A673 (cell line): Measurements from ENCODE around the gene SPNS3. TPM values are rescaled to one million over a fixed set of nuclear protein-coding genes. Genes with fewer than 3 reads are reported as not detected.

Experiments
- BruUV-seq: library from RNA; stranded (reverse); fragments of 400-500 nt; replicated peaks from 2 replicates; lab custom pipeline; 2021; lab: Mats Ljungman, UMichigan
- CTCF ChIA-PET: fragments of 300-600 bp; sonication (Branson Sonifier 250); formaldehyde crosslinking; loops from one replicate; lab custom pipeline; 2022; ENCODE audit warnings: antibody characterized with exemption; lab: Charles Lee
- POLR2A ChIA-PET: fragments of 300-600 bp; sonication (Branson Sonifier 250); formaldehyde crosslinking; loops from one replicate; lab custom pipeline; 2022; ENCODE audit warnings: antibody characterized with exemption; ENCODE audit not compliant: low non-redundant PET; lab: Charles Lee
- DNase-seq: peaks from one replicate; pipeline ENCODE4 v3.0.0-alpha.2; 2015; ENCODE audit warnings: low spot score
- H3K27ac ChIP-seq: fragments of 200-600 bp; sonication (generic); 2 replicates; pipeline ENCODE4 v1.5.1; 2016; ENCODE audit warnings: mixed run types, low read depth, mild to moderate bottlenecking, mixed read lengths, antibody characterized with exemption, low read length; ENCODE audit not compliant: poor library complexity, severe bottlenecking
- H3K27me3 ChIP-seq: fragments of 200-600 bp; sonication (generic); replicated peaks from 2 replicates; pipeline ENCODE4 v1.6.1; 2017; ENCODE audit warnings: mixed run types, low read depth, mild to moderate bottlenecking, mixed read lengths, antibody characterized with exemption, low read length; ENCODE audit not compliant: insufficient read depth, poor library complexity
- H3K36me3 ChIP-seq: fragments of 200-600 bp; sonication (generic); 2 replicates; pipeline ENCODE4 v1.6.1; 2016; ENCODE audit warnings: mixed run types, mild to moderate bottlenecking, mixed read lengths, antibody characterized with exemption, low read length; ENCODE audit not compliant: insufficient read depth, poor library complexity, severe bottlenecking
- H3K4me1 ChIP-seq: fragments of 200-600 bp; sonication (generic); 2 replicates; pipeline ENCODE4 v1.6.1; 2017; ENCODE audit warnings: mixed run types, mild to moderate bottlenecking, mixed read lengths, antibody characterized with exemption, low read length; ENCODE audit not compliant: insufficient read depth, poor library complexity, severe bottlenecking
- H3K4me3 ChIP-seq: fragments of 200-600 bp; sonication (generic); 2 replicates; pipeline ENCODE4 v1.5.1; 2016; ENCODE audit warnings: low read depth, mixed run types, mild to moderate bottlenecking, mixed read lengths, low read length; ENCODE audit not compliant: poor library complexity, severe bottlenecking
- H3K9me3 ChIP-seq: fragments of 200-600 bp; sonication (generic); 2 replicates; pipeline ENCODE4 v1.6.1; 2016; ENCODE audit warnings: mixed run types, low read depth, mild to moderate bottlenecking, mixed read lengths, antibody characterized with exemption, low read length; ENCODE audit not compliant: poor library complexity, severe bottlenecking
- CTCF ChIP-seq: fragments of 300-800, 200-600 bp; sonication (generic); conservative IDR thresholded peaks from 2 replicates; pipeline ENCODE4 v1.5.1; 2017; ENCODE audit warnings: low read depth, mild to moderate bottlenecking, antibody characterized with exemption, low read length, moderate library complexity, mixed read lengths
- EZH2 ChIP-seq: fragments of 200-600 bp; sonication (generic); IDR thresholded peaks from 2 replicates; pipeline ENCODE4 v1.6.1; 2017; ENCODE audit warnings: borderline replicate concordance, low read depth, mild to moderate bottlenecking, mixed read lengths, antibody characterized with exemption, low read length; ENCODE audit not compliant: poor library complexity, severe bottlenecking
- intact Hi-C: fragments of 100-400 bp; cut with micrococcal nuclease; formaldehyde crosslinking; loops from one replicate; pipeline ENCODE4 v1.10.0; 2022; ENCODE audit not compliant: unreplicated experiment
- total RNA-seq: library from RNA; stranded (reverse); gene quantifications from 2 replicates; pipeline ENCODE4 v1.2.3, GENCODE V29; 2021

SPNS3 gene
- total RNA-seq, 1 experiment from 2014 or later, result not detected

GRCh38 chr17:4515501-4515900, 81.8 kb downstream of the SPNS3 start:
- CTCF ChIA-PET, result interaction anchor here (0.7 kb wide), 1 partner anchor 17 kb away, joined by 3 read pairs; the partner anchor contains the start of gene SPNS2
- no peaks in the 10 kb centered on the region for H3K4me1 ChIP-seq
- H3K27ac ChIP-seq, result no peak overlapping the region
- H3K4me3 ChIP-seq, result no peak overlapping the region
- no peak for TF ChIP-seq EZH2
- TF ChIP-seq CTCF, result no peak
- intact Hi-C loops, result no loop called here
- BruUV-seq, result no TSS peak
- H3K9me3 ChIP-seq, result no peaks in the 10 kb centered on the region
- H3K36me3 ChIP-seq, result no peaks in the 10 kb centered on the region
- DNase-seq, result no peak
- H3K27me3 ChIP-seq, result no peaks in the 10 kb centered on the region
- POLR2A ChIA-PET, result no interaction called here

- TF ChIP-seq CTCF (no peak), EZH2 (no peak)
- POLR2A ChIA-PET, result no interaction called here
Measured at GRCh38 chr17:4516735-4517134, 83.0 kb downstream of the SPNS3 start.

GRCh38 chr17:4518901-4519300, 85.2 kb downstream of the SPNS3 start:
- Histone ChIP-seq H3K9me3 (no peaks in the 10 kb centered on the region), H3K36me3 (no peaks in the 10 kb centered on the region), H3K4me1 (no peaks in the 10 kb centered on the region), H3K27ac (no peak overlapping the region), H3K27me3 (no peaks in the 10 kb centered on the region), H3K4me3 (no peak overlapping the region)
- POLR2A ChIA-PET, result no interaction called here
- no TSS peak for BruUV-seq
- intact Hi-C loops, result no loop called here
- CTCF ChIA-PET, result interaction anchor here (0.6 kb wide), 1 partner anchor 46 kb away, joined by 3 read pairs; no protein-coding TSS in a partner anchor
- TF ChIP-seq CTCF (no peak), EZH2 (no peak)
- no peak for DNase-seq

More at GRCh38 chr17:4516735-4517134, 83.0 kb downstream of the SPNS3 start:
- no peaks in the 10 kb centered on the region for H3K9me3 ChIP-seq
- no peaks in the 10 kb centered on the region for H3K4me1 ChIP-seq
- no peak overlapping the region for H3K4me3 ChIP-seq
- H3K36me3 ChIP-seq, result no peaks in the 10 kb centered on the region
- DNase-seq, result no peak
- no peaks in the 10 kb centered on the region for H3K27me3 ChIP-seq
- H3K27ac ChIP-seq, result no peak overlapping the region
- intact Hi-C loops, result no loop called here
- CTCF ChIA-PET, result no interaction called here
- BruUV-seq, result no TSS peak
